Measurements from ENCODE around the gene FAM13B.
"Not testable (repeated sequence)": the region's sequence is repeated elsewhere in the genome, so short reads cannot be mapped to it uniquely, and the experiment has no call there.

DNA sequence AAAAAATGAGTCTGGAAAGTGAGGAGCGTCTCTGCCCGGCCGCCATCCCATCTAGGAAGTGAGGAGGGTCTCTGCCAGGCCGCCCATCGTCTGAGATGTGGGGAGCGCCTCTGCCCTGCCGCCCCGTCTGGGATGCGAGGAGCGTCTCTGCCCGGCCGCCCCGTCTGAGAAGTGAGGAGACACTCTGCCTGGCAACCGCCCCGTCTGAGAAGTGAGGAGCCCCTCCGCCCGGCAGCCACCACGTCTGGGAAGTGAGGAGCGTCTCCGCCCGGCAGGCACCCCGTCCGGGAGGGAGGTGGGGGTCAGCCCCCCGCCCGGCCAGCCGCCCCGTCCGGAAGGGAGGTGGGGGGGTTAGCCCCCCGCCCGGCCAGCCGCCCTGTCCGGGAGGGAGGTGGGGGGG is 37.1 kb upstream of the FAM13B start:
- TF ChIP-seq, protein P1, sequence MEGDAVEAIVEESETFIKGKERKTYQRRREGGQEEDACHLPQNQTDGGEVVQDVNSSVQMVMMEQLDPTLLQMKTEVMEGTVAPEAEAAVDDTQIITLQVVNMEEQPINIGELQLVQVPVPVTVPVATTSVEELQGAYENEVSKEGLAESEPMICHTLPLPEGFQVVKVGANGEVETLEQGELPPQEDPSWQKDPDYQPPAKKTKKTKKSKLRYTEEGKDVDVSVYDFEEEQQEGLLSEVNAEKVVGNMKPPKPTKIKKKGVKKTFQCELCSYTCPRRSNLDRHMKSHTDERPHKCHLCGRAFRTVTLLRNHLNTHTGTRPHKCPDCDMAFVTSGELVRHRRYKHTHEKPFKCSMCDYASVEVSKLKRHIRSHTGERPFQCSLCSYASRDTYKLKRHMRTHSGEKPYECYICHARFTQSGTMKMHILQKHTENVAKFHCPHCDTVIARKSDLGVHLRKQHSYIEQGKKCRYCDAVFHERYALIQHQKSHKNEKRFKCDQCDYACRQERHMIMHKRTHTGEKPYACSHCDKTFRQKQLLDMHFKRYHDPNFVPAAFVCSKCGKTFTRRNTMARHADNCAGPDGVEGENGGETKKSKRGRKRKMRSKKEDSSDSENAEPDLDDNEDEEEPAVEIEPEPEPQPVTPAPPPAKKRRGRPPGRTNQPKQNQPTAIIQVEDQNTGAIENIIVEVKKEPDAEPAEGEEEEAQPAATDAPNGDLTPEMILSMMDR (IDR thresholded peaks at IDR 0.05; ENCODE audit: borderline replicate concordance, extremely low read depth, low read length, poor library complexity, severe bottlenecking), result not testable (repeated sequence)
- TF ChIP-seq EZH2 (IDR thresholded peaks at IDR 0.05; ENCODE audit: borderline replicate concordance, low read depth, low read length, severe bottlenecking), result not testable (repeated sequence)

All from DND-41 (cell line).